GM12873 (cell line): Measurements from ENCODE around the gene MLLT3.

Source experiments
- TF ChIP-seq, protein P1 (sequence below): IDR thresholded peaks from 2 replicates; pipeline ENCODE4 v1.5.1; 2012; ENCODE audit warnings: low read depth, mild to moderate bottlenecking, moderate library complexity, low read length, control low read depth; ENCODE audit not compliant: insufficient read depth; ENCODE audit errors: missing control alignments

The MLLT3 gene

GRCh38 chr9:20476912-20477521 lies 145.3 kb downstream of the MLLT3 start:
- TF ChIP-seq, protein P1, sequence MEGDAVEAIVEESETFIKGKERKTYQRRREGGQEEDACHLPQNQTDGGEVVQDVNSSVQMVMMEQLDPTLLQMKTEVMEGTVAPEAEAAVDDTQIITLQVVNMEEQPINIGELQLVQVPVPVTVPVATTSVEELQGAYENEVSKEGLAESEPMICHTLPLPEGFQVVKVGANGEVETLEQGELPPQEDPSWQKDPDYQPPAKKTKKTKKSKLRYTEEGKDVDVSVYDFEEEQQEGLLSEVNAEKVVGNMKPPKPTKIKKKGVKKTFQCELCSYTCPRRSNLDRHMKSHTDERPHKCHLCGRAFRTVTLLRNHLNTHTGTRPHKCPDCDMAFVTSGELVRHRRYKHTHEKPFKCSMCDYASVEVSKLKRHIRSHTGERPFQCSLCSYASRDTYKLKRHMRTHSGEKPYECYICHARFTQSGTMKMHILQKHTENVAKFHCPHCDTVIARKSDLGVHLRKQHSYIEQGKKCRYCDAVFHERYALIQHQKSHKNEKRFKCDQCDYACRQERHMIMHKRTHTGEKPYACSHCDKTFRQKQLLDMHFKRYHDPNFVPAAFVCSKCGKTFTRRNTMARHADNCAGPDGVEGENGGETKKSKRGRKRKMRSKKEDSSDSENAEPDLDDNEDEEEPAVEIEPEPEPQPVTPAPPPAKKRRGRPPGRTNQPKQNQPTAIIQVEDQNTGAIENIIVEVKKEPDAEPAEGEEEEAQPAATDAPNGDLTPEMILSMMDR = no peak

GRCh38 chr9:20474496-20474895 lies 147.8 kb downstream of the MLLT3 start:
- TF ChIP-seq, protein P1 = no peak

DNA sequence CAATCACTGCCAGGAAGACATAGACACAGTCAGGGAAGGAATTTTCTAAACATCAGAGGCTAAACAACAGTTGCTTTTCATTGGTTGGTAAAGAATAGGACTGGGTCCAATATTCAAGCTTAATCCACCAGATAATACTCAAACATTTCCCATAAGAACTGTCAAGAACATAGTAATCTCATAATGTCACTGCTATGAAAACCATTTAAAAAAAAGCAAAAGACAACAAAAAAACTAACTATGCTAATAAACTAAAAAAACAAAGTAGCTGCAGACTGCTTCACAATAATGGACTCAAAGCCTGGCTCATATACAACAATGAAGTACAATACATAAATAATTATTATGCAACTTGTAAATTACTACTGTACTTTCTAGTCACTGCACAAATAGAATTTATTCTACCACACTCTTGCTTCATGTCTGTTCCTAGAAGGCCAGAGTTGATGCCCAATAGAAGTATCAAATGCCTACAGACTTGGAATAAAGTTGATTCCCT lies 148.7 kb downstream of the MLLT3 start:
- TF ChIP-seq, protein P1 = no peak

- TF ChIP-seq, protein P1 = no peak
Observed at GRCh38 chr9:20472342-20473045, 149.8 kb downstream of the MLLT3 start.

DNA sequence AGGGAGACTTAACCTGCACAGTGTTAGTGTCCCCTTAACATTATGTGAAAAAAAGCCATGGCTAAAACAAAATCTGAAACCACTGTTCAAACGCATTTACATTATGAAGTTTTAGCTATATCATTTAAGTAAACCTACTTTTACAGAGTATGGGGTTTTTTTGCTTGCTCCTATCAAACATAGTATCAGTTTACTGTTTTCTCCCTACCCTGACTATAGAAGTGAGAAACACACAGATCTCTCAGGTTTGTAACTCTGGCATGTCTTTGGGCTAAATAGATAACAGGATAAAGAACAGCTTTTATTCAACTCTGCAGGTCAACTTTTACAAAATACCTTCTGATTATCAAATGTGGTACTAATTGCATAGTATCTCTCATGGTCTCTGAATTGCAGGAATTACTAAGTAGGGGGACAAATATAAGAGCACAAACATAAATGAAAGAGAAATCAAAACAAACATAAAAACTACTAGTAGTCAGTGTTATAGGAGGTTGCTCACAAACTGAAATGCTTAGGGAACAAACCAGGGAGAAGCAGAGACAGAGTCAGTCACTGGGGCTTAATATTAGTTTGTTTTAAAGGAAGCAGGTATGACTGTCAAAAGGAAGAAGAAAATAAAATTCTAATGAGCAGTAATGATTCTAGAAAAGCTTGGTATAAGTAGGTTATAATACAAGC lies 155.8 kb downstream of the MLLT3 start:
- TF ChIP-seq, protein P1 = no peak

DNA sequence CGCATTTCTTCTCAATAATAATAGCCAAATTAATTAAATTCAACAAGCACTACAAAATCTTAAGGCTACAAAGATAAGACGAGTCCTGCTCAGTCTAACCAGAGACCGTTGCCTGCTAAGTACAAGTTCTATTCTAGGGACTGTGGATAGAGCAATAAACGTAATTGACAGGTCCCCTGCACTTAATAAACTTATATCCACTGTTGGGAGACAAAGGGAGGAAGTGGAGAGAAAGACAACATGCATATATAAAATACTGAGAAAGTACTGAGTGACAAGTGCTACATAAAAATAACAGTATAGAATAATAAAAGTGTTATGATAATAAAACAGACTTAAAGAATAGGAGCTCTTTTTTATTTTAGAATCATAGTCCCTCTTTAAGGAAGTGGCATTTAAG lies 158.1 kb downstream of the MLLT3 start:
- TF ChIP-seq, protein P1 = no peak

GRCh38 chr9:20463823-20464222 lies 158.5 kb downstream of the MLLT3 start:
- TF ChIP-seq, protein P1 = no peak
